ENCODE measurements around the gene CADM3.

Gene CADM3

GRCh38 chr1:159211331-159212136, 40.1 kb downstream of the CADM3 start:
- H3K27me3 ChIP-seq (ENCODE audit: control insufficient read depth in 1 of 2, insufficient read depth in 1 of 2, low read length in 2 of 2), result peaks cover 24 to 69% of the 10 kb centered on the region in 2 experiments
- no peak overlapping the region for H3K23ac ChIP-seq (ENCODE audit: low read length in 2 of 2)
- 45% methylated on average over 9 of the region's 11 CpGs for WGBS

GRCh38 chr1:159212596-159212995, 41.2 kb downstream of the CADM3 start:
- no peak overlapping the region for H2BK5ac ChIP-seq (ENCODE audit: low read depth, low read length, poor library complexity, severe bottlenecking)
- no peak overlapping the region for H2BK12ac ChIP-seq (ENCODE audit: low read length in 2 of 2)
- H3K4me3 ChIP-seq (ENCODE audit: insufficient read depth in 1 of 2, low read depth in 1 of 2, low read length in 2 of 2), result no peak overlapping the region
- H4K8ac ChIP-seq (ENCODE audit: low read length), result no peak overlapping the region
- no peak overlapping the region for H4K91ac ChIP-seq (ENCODE audit: low read length)
- no peaks in the 10 kb centered on the region for H3K4me1 ChIP-seq (ENCODE audit: control insufficient read depth, insufficient read depth, low read depth, low read length)
- H2AFZ ChIP-seq (ENCODE audit: low read depth, low read length), result no peak overlapping the region
- no peak overlapping the region for H3K4me2 ChIP-seq (ENCODE audit: low read length, poor library complexity, severe bottlenecking)
- no peak overlapping the region for H3K27ac ChIP-seq (ENCODE audit: low read length, poor library complexity, severe bottlenecking)
- 79% methylated on average over 3 of the region's 4 CpGs for WGBS
- H3K36me3 ChIP-seq (ENCODE audit: control insufficient read depth in 1 of 2, insufficient read depth in 2 of 2, low read depth in 1 of 2, low read length in 2 of 2), result no peaks in the 10 kb centered on the region
- H3K4ac ChIP-seq (ENCODE audit: low read depth in 1 of 2, low read length in 2 of 2), result no peak overlapping the region
- H3K14ac ChIP-seq (ENCODE audit: low read length in 2 of 2), result no peak overlapping the region
- peaks cover 20 to 69% of the 10 kb centered on the region in 2 experiments for H3K27me3 ChIP-seq (ENCODE audit: control insufficient read depth in 1 of 2, insufficient read depth in 1 of 2, low read length in 2 of 2)
- H2BK120ac ChIP-seq (ENCODE audit: low read depth, low read length), result no peak overlapping the region
- DNase-seq, result no peak
- no peak overlapping the region for H3K23ac ChIP-seq (ENCODE audit: low read length in 2 of 2)
- H3K18ac ChIP-seq (ENCODE audit: low read depth in 1 of 2, low read length in 2 of 2), result no peak overlapping the region
- H2BK15ac ChIP-seq (ENCODE audit: low read depth, poor library complexity, severe bottlenecking), result no peak overlapping the region
- no peaks in the 10 kb centered on the region for H3K9me3 ChIP-seq (ENCODE audit: control insufficient read depth, low read length)
- H3K9ac ChIP-seq (ENCODE audit: low read length), result no peak overlapping the region
- no peaks in the 10 kb centered on the region for H3K79me1 ChIP-seq (replicated peaks; ENCODE audit: low read length, poor library complexity, severe bottlenecking)
- no peak overlapping the region for H2AK5ac ChIP-seq (ENCODE audit: low read length, severe bottlenecking)

More at GRCh38 chr1:159211331-159212136, 40.1 kb downstream of the CADM3 start:
- peak; percentile 11 for DNase-seq
- Histone ChIP-seq H2BK5ac (ENCODE audit: low read depth, low read length, poor library complexity, severe bottlenecking) (no peak overlapping the region), H3K4ac (ENCODE audit: low read depth in 1 of 2, low read length in 2 of 2) (no peak overlapping the region), H3K9ac (ENCODE audit: low read length) (no peak overlapping the region), H4K8ac (ENCODE audit: low read length) (no peak overlapping the region), H4K91ac (ENCODE audit: low read length) (no peak overlapping the region), H3K14ac (ENCODE audit: low read length in 2 of 2) (no peak overlapping the region), H2BK120ac (ENCODE audit: low read depth, low read length) (no peak overlapping the region), H3K79me1 (replicated peaks; ENCODE audit: low read length, poor library complexity, severe bottlenecking) (no peaks in the 10 kb centered on the region), H3K4me1 (ENCODE audit: control insufficient read depth, insufficient read depth, low read depth, low read length) (no peaks in the 10 kb centered on the region), H2BK15ac (ENCODE audit: low read depth, poor library complexity, severe bottlenecking) (no peak overlapping the region), H2BK12ac (ENCODE audit: low read length in 2 of 2) (no peak overlapping the region), H2AFZ (ENCODE audit: low read depth, low read length) (no peak overlapping the region), H3K4me3 (ENCODE audit: insufficient read depth in 1 of 2, low read depth in 1 of 2, low read length in 2 of 2) (no peak overlapping the region), H2AK5ac (ENCODE audit: low read length, severe bottlenecking) (no peak overlapping the region), H3K4me2 (ENCODE audit: low read length, poor library complexity, severe bottlenecking) (no peak overlapping the region), H3K36me3 (ENCODE audit: control insufficient read depth in 1 of 2, insufficient read depth in 2 of 2, low read depth in 1 of 2, low read length in 2 of 2) (no peaks in the 10 kb centered on the region), H3K18ac (ENCODE audit: low read depth in 1 of 2, low read length in 2 of 2) (no peak overlapping the region), H3K9me3 (ENCODE audit: control insufficient read depth, low read length) (no peaks in the 10 kb centered on the region), H3K27ac (ENCODE audit: low read length, poor library complexity, severe bottlenecking) (no peak overlapping the region)

DNA sequence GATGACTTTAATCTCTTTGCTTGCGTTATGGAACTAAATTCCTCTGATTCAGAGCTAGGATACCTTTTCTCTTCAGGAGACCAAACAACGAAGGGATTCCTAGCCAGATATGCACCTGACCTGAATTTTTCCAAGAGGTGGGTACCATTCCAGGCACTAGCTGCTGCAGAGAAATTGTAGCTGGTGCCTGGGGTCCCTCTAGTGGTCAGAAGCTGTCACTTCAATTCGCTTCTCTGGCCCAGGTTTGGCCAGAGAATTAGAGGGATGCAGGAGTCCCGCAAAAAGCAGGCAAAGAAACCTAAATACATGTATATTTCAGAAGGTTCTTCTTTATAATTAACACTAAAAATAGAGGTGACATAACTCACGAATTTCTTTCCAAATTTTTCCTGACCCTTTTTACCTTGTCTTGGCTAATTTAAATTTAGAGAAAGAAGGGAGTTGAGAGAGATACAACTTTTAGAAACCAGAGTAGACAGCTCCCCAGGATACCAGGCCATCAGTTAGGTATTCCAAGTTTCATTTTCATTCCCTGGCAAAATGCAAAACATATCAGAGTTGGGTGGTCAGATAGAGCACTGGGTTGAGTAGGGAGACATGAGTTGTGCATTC, 42.8 kb downstream of the CADM3 start:
- Histone ChIP-seq H2BK120ac (ENCODE audit: low read depth, low read length) (no peak overlapping the region), H3K4ac (ENCODE audit: low read depth in 1 of 2, low read length in 2 of 2) (no peak overlapping the region), H3K18ac (ENCODE audit: low read depth in 1 of 2, low read length in 2 of 2) (no peak overlapping the region)

More for the DNA sequence above, 42.8 kb downstream of the CADM3 start:
- H3K79me1 ChIP-seq (replicated peaks; ENCODE audit: low read length, poor library complexity, severe bottlenecking), result no peaks in the 10 kb centered on the region
- H2AK5ac ChIP-seq (ENCODE audit: low read length, severe bottlenecking), result no peak overlapping the region
- no peak overlapping the region for H3K23ac ChIP-seq (ENCODE audit: low read length in 2 of 2)
- no peak overlapping the region for H3K4me3 ChIP-seq (ENCODE audit: insufficient read depth in 1 of 2, low read depth in 1 of 2, low read length in 2 of 2)
- H2AFZ ChIP-seq (ENCODE audit: low read depth, low read length), result no peak overlapping the region
- no peak overlapping the region for H3K27ac ChIP-seq (ENCODE audit: low read length, poor library complexity, severe bottlenecking)
- H3K4me2 ChIP-seq (ENCODE audit: low read length, poor library complexity, severe bottlenecking), result no peak overlapping the region
- no peaks in the 10 kb centered on the region for H3K36me3 ChIP-seq (ENCODE audit: control insufficient read depth in 1 of 2, insufficient read depth in 2 of 2, low read depth in 1 of 2, low read length in 2 of 2)
- H3K9me3 ChIP-seq (ENCODE audit: control insufficient read depth, low read length), result no peaks in the 10 kb centered on the region
- no peak overlapping the region for H4K8ac ChIP-seq (ENCODE audit: low read length)
- peaks cover 15 to 66% of the 10 kb centered on the region in 2 experiments for H3K27me3 ChIP-seq (ENCODE audit: control insufficient read depth in 1 of 2, insufficient read depth in 1 of 2, low read length in 2 of 2)
- H2BK12ac ChIP-seq (ENCODE audit: low read length in 2 of 2), result no peak overlapping the region
- no peak overlapping the region for H3K9ac ChIP-seq (ENCODE audit: low read length)
- H3K14ac ChIP-seq (ENCODE audit: low read length in 2 of 2), result no peak overlapping the region
- no peaks in the 10 kb centered on the region for H3K4me1 ChIP-seq (ENCODE audit: control insufficient read depth, insufficient read depth, low read depth, low read length)
- DNase-seq, result peak; percentile 36
- 5% methylated on average over 2 of the region's 5 CpGs for WGBS
- no peak overlapping the region for H4K91ac ChIP-seq (ENCODE audit: low read length)
- no peak overlapping the region for H2BK15ac ChIP-seq (ENCODE audit: low read depth, poor library complexity, severe bottlenecking)
- no peak overlapping the region for H2BK5ac ChIP-seq (ENCODE audit: low read depth, low read length, poor library complexity, severe bottlenecking)

Measured in mesenchymal stem cell (in vitro differentiated cells and primary cell).